Ovary (tissue), 3 donors: ENCODE measurements around the gene FGF12.

ENCODE experiments used
- EP300 ChIP-seq: sonication (generic); formaldehyde crosslinking; IDR thresholded peaks from one replicate; pipeline ENCODE4 v1.6.1; 2017; ENCODE audit warnings: antibody characterized with exemption
- TF ChIP-seq, protein P1 (sequence below), 3 donors: fragments of 450-650 bp in 2 of 3; fragments of 200-600 bp in 1 of 3; IDR thresholded peaks; one replicate each; pipeline versions ENCODE4 v1.5.1 to v1.8.0; 2016 to 2022; ENCODE audit warnings: antibody characterized with exemption in 3 of 3, mild to moderate bottlenecking in 1 of 3
- donor health status: DM: no; HTN: no; CAD: no.

GRCh38 chr3:192553707-192554106, 173.6 kb downstream of the FGF12 start:
- TF ChIP-seq, protein P1, sequence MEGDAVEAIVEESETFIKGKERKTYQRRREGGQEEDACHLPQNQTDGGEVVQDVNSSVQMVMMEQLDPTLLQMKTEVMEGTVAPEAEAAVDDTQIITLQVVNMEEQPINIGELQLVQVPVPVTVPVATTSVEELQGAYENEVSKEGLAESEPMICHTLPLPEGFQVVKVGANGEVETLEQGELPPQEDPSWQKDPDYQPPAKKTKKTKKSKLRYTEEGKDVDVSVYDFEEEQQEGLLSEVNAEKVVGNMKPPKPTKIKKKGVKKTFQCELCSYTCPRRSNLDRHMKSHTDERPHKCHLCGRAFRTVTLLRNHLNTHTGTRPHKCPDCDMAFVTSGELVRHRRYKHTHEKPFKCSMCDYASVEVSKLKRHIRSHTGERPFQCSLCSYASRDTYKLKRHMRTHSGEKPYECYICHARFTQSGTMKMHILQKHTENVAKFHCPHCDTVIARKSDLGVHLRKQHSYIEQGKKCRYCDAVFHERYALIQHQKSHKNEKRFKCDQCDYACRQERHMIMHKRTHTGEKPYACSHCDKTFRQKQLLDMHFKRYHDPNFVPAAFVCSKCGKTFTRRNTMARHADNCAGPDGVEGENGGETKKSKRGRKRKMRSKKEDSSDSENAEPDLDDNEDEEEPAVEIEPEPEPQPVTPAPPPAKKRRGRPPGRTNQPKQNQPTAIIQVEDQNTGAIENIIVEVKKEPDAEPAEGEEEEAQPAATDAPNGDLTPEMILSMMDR (IDR thresholded peaks at IDR 0.05) = no peak
- TF ChIP-seq EP300 = no peak
